GM21528 (cell line): ENCODE measurements around the gene HSPB6.
"Not testable (repeated sequence)": the region's sequence is repeated elsewhere in the genome, so short reads cannot be mapped to it uniquely, and the experiment has no call there.

Source experiments
- ATAC-seq: cut with Tn5 transposase; IDR thresholded peaks from one replicate; pipeline ENCODE4 v1.9.1; 2021; ENCODE audit warnings: mild to moderate bottlenecking, moderate library complexity; ENCODE audit not compliant: unreplicated experiment, low FRiP score

Gene HSPB6

GRCh38 chr19:35733180-35734125 is 23.4 kb downstream of the HSPB6 start:
- no peak for ATAC-seq

GRCh38 chr19:35732540-35733179 is 24.2 kb downstream of the HSPB6 start:
- no peak for ATAC-seq

- no peak for ATAC-seq
Observed at GRCh38 chr19:35731779-35732405, 24.9 kb downstream of the HSPB6 start.

- ATAC-seq = no peak
Observed at GRCh38 chr19:35731353-35731752, 25.5 kb downstream of the HSPB6 start.

- no peak for ATAC-seq
Observed at GRCh38 chr19:35730326-35730725, 26.5 kb downstream of the HSPB6 start.

- ATAC-seq = no peak
Observed at GRCh38 chr19:35729763-35730162, 27.1 kb downstream of the HSPB6 start.

- no peak for ATAC-seq
Observed at GRCh38 chr19:35729021-35729420, 27.8 kb downstream of the HSPB6 start.

GRCh38 chr19:35727956-35728706 is 28.7 kb downstream of the HSPB6 start:
- no peak for ATAC-seq

- no peak for ATAC-seq
Observed at GRCh38 chr19:35727053-35727955, 29.5 kb downstream of the HSPB6 start.

- ATAC-seq = no peak
Observed at GRCh38 chr19:35725216-35725861, 31.5 kb downstream of the HSPB6 start.

- no peak for ATAC-seq
Observed at GRCh38 chr19:35724560-35724959, 32.3 kb downstream of the HSPB6 start.

GRCh38 chr19:35724132-35724531 is 32.7 kb downstream of the HSPB6 start:
- not testable (repeated sequence) for ATAC-seq

- no peak for ATAC-seq
Observed at GRCh38 chr19:35723671-35724070, 33.2 kb downstream of the HSPB6 start.

GRCh38 chr19:35722897-35723296 is 33.9 kb downstream of the HSPB6 start:
- no peak for ATAC-seq

- no peak for ATAC-seq
Observed at GRCh38 chr19:35722461-35722860, 34.4 kb downstream of the HSPB6 start.

GRCh38 chr19:35721374-35721773 is 35.5 kb downstream of the HSPB6 start:
- no peak for ATAC-seq

GRCh38 chr19:35720648-35721047 is 36.2 kb downstream of the HSPB6 start:
- ATAC-seq = no peak

- ATAC-seq = no peak
Observed at GRCh38 chr19:35720163-35720524, 36.7 kb downstream of the HSPB6 start.
